Vagina (tissue), 2 donors: ENCODE data around the gene SCN5A.

Source experiments
- POLR2A ChIP-seq, 2 donors: fragments of 450-650 bp; IDR thresholded peaks; one replicate each; pipeline ENCODE4 v1.6.1; 2017; ENCODE audit warnings: antibody characterized with exemption in 2 of 2, mild to moderate bottlenecking in 2 of 2, moderate library complexity in 2 of 2
- POLR2AphosphoS5 ChIP-seq, 2 donors: sonication (generic); formaldehyde crosslinking; IDR thresholded peaks; one replicate each; pipeline ENCODE4 v1.9.0; 2017; ENCODE audit warnings: antibody characterized with exemption in 2 of 2, mild to moderate bottlenecking in 2 of 2, low read depth in 1 of 2; ENCODE audit not compliant: insufficient read depth in 1 of 2
- TF ChIP-seq, protein P1 (sequence below), 3 experiments: fragments of 450-650 bp in 2 of 3; fragments of 200-600 bp in 1 of 3; sonication (generic) in 1 of 3; IDR thresholded peaks; one replicate each; pipeline ENCODE4 v1.5.1; 2017 to 2019; ENCODE audit warnings: antibody characterized with exemption in 3 of 3, mild to moderate bottlenecking in 2 of 3, moderate library complexity in 2 of 3

DNA sequence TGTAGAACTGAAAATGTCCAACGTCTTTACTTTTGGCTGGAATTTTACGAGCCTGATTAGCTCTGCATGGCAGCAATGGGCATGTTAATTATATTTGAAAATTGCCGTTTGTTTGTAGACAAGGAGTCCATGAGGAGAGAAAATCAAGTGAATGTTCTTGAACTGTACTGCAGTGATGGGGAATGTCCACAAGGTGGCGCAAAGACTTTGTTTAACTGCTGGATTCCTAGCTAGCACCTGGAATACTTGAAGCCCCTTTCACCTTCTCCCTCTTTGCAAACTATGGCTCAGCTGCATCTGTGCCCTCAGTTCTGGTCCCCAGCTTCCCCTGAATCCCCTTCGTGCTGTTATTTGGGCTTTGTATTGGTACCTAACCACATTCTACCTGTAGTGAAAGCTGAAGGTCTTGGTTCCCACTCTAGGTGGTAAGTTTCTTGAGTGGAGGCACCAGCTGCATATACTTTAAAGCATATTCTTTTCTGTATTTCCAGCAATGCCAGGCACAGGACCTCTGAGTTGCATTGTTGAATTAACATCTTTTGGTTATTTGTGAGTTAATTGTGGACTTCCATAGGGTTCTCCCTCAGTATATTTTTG is 128.0 kb downstream of the SCN5A start:
- TF ChIP-seq, protein P1, sequence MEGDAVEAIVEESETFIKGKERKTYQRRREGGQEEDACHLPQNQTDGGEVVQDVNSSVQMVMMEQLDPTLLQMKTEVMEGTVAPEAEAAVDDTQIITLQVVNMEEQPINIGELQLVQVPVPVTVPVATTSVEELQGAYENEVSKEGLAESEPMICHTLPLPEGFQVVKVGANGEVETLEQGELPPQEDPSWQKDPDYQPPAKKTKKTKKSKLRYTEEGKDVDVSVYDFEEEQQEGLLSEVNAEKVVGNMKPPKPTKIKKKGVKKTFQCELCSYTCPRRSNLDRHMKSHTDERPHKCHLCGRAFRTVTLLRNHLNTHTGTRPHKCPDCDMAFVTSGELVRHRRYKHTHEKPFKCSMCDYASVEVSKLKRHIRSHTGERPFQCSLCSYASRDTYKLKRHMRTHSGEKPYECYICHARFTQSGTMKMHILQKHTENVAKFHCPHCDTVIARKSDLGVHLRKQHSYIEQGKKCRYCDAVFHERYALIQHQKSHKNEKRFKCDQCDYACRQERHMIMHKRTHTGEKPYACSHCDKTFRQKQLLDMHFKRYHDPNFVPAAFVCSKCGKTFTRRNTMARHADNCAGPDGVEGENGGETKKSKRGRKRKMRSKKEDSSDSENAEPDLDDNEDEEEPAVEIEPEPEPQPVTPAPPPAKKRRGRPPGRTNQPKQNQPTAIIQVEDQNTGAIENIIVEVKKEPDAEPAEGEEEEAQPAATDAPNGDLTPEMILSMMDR (IDR thresholded peaks at IDR 0.05), result peak; percentile 85 to 97 (median 90)
- TF ChIP-seq POLR2A (IDR thresholded peaks at IDR 0.05) (no peak), POLR2AphosphoS5 (IDR thresholded peaks at IDR 0.05; ENCODE audit: insufficient read depth in 1 of 2, low read depth in 1 of 2) (no peak)
